ENCODE measurements around the gene CNTROB. TPM values are rescaled to one million over a fixed set of nuclear protein-coding genes. Genes with fewer than 3 reads are reported as not detected.

CNTROB gene
- polyA plus RNA-seq, 4 donors: 18.4 to 24.6 (median 24.0) TPM

GRCh38 chr17:7974638-7975131 lies 42.7 kb downstream of the CNTROB start:
- no peak overlapping the region for H3K27ac ChIP-seq (ENCODE audit: low read depth in 1 of 3, low read length in 2 of 3)
- no peaks in the 10 kb centered on the region for H3K27me3 ChIP-seq (ENCODE audit: control insufficient read depth in 3 of 3, insufficient read depth in 3 of 3, low read length in 3 of 3)
- H3K4me1 ChIP-seq (ENCODE audit: control insufficient read depth in 3 of 3, insufficient read depth in 2 of 3, low read depth in 1 of 3, low read length in 2 of 3): peaks cover 0 to 5% (median 0%) of the 10 kb centered on the region in 3 donors
- no peak for FAIRE-seq
- DNase-seq: peak in 1 of 2 donors; percentile 24
- H3K36me3 ChIP-seq (ENCODE audit: control insufficient read depth in 3 of 3, insufficient read depth in 2 of 3, low read depth in 1 of 3, low read length in 3 of 3): no peaks in the 10 kb centered on the region
- peaks cover 0 to 15% of the 10 kb centered on the region in 2 donors for H3K9me3 ChIP-seq (ENCODE audit: control insufficient read depth in 2 of 2, insufficient read depth in 1 of 2, low read depth in 1 of 2, low read length in 1 of 2)
- no peak overlapping the region for H3K4me3 ChIP-seq (ENCODE audit: low read depth in 1 of 3, low read length in 3 of 3)

GRCh38 chr17:7977039-7977438 lies 45.0 kb downstream of the CNTROB start:
- no peaks in the 10 kb centered on the region for H3K36me3 ChIP-seq (ENCODE audit: control insufficient read depth in 3 of 3, insufficient read depth in 2 of 3, low read depth in 1 of 3, low read length in 3 of 3)
- DNase-seq: peak in 1 of 2 donors; percentile 13
- no peak overlapping the region for H3K27ac ChIP-seq (ENCODE audit: low read depth in 1 of 3, low read length in 2 of 3)
- H3K4me3 ChIP-seq (ENCODE audit: low read depth in 1 of 3, low read length in 3 of 3): no peak overlapping the region
- 54 to 79% (median 60%) methylated on average over 4 of the region's 4 CpGs for whole genome bisulfite sequencing, 3 donors
- no peaks in the 10 kb centered on the region for H3K27me3 ChIP-seq (ENCODE audit: control insufficient read depth in 3 of 3, insufficient read depth in 3 of 3, low read length in 3 of 3)
- peaks cover 0 to 5% (median 0%) of the 10 kb centered on the region in 3 donors for H3K4me1 ChIP-seq (ENCODE audit: control insufficient read depth in 3 of 3, insufficient read depth in 2 of 3, low read depth in 1 of 3, low read length in 2 of 3)
- peaks cover 0 to 15% of the 10 kb centered on the region in 2 donors for H3K9me3 ChIP-seq (ENCODE audit: control insufficient read depth in 2 of 2, insufficient read depth in 1 of 2, low read depth in 1 of 2, low read length in 1 of 2)
- no peak for FAIRE-seq

GRCh38 chr17:7977805-7978204 lies 45.8 kb downstream of the CNTROB start:
- Histone ChIP-seq H3K27me3 (ENCODE audit: control insufficient read depth in 3 of 3, insufficient read depth in 3 of 3, low read length in 3 of 3) (no peaks in the 10 kb centered on the region), H3K27ac (ENCODE audit: low read depth in 1 of 3, low read length in 2 of 3) (no peak overlapping the region), H3K4me3 (ENCODE audit: low read depth in 1 of 3, low read length in 3 of 3) (no peak overlapping the region), H3K36me3 (ENCODE audit: control insufficient read depth in 3 of 3, insufficient read depth in 2 of 3, low read depth in 1 of 3, low read length in 3 of 3) (no peaks in the 10 kb centered on the region), H3K4me1 (ENCODE audit: control insufficient read depth in 3 of 3, insufficient read depth in 2 of 3, low read depth in 1 of 3, low read length in 2 of 3) (peaks cover 0 to 5% (median 0%) of the 10 kb centered on the region in 3 donors), H3K9me3 (ENCODE audit: control insufficient read depth in 2 of 2, insufficient read depth in 1 of 2, low read depth in 1 of 2, low read length in 1 of 2) (peaks cover 0 to 15% of the 10 kb centered on the region in 2 donors)
- DNase-seq (no peak), FAIRE-seq (no peak)
- 71 to 88% (median 80%) methylated on average over 5 of the region's 5 CpGs for WGBS, 3 donors

GRCh38 chr17:7982173-7982572 lies 50.2 kb downstream of the CNTROB start:
- H3K36me3 ChIP-seq (ENCODE audit: control insufficient read depth in 3 of 3, insufficient read depth in 2 of 3, low read depth in 1 of 3, low read length in 3 of 3): no peaks in the 10 kb centered on the region
- H3K4me3 ChIP-seq (ENCODE audit: low read depth in 1 of 3, low read length in 3 of 3): no peak overlapping the region
- 27 to 55% (median 40%) methylated on average over 7 of the region's 7 CpGs for WGBS, 3 donors
- no peak for FAIRE-seq
- no peaks in the 10 kb centered on the region for H3K4me1 ChIP-seq (ENCODE audit: control insufficient read depth in 3 of 3, insufficient read depth in 2 of 3, low read depth in 1 of 3, low read length in 2 of 3)
- no peaks in the 10 kb centered on the region for H3K9me3 ChIP-seq (ENCODE audit: control insufficient read depth in 2 of 2, insufficient read depth in 1 of 2, low read depth in 1 of 2, low read length in 1 of 2)
- peaks cover 0 to 3% (median 0%) of the 10 kb centered on the region in 3 donors for H3K27me3 ChIP-seq (ENCODE audit: control insufficient read depth in 3 of 3, insufficient read depth in 3 of 3, low read length in 3 of 3)
- no peak overlapping the region for H3K27ac ChIP-seq (ENCODE audit: low read depth in 1 of 3, low read length in 2 of 3)
- no peak for DNase-seq

GRCh38 chr17:7982666-7983065 lies 50.7 kb downstream of the CNTROB start:
- FAIRE-seq: no peak
- WGBS, 3 donors: 86 to 87% (median 86%) methylated on average over 6 of the region's 6 CpGs
- H3K27ac ChIP-seq (ENCODE audit: low read depth in 1 of 3, low read length in 2 of 3): no peak overlapping the region

GRCh38 chr17:7984904-7985303 lies 52.9 kb downstream of the CNTROB start:
- FAIRE-seq (no peak), DNase-seq (no peak)
- peaks cover 0 to 3% (median 2%) of the 10 kb centered on the region in 3 donors for H3K27me3 ChIP-seq (ENCODE audit: control insufficient read depth in 3 of 3, insufficient read depth in 3 of 3, low read length in 3 of 3)
- 81 to 89% (median 82%) methylated on average over 9 of the region's 9 CpGs for WGBS, 3 donors
- no peaks in the 10 kb centered on the region for H3K9me3 ChIP-seq (ENCODE audit: control insufficient read depth in 2 of 2, insufficient read depth in 1 of 2, low read depth in 1 of 2, low read length in 1 of 2)
- H3K36me3 ChIP-seq (ENCODE audit: control insufficient read depth in 3 of 3, insufficient read depth in 2 of 3, low read depth in 1 of 3, low read length in 3 of 3): no peaks in the 10 kb centered on the region
- H3K4me1 ChIP-seq (ENCODE audit: control insufficient read depth in 3 of 3, insufficient read depth in 2 of 3, low read depth in 1 of 3, low read length in 2 of 3): peaks cover 0 to 3% (median 0%) of the 10 kb centered on the region in 3 donors
- H3K27ac ChIP-seq (ENCODE audit: low read depth in 1 of 3, low read length in 2 of 3): no peak overlapping the region
- H3K4me3 ChIP-seq (ENCODE audit: low read depth in 1 of 3, low read length in 3 of 3): no peak overlapping the region

More at GRCh38 chr17:7982666-7983065, 50.7 kb downstream of the CNTROB start:
- Histone ChIP-seq H3K36me3 (ENCODE audit: control insufficient read depth in 3 of 3, insufficient read depth in 2 of 3, low read depth in 1 of 3, low read length in 3 of 3) (no peaks in the 10 kb centered on the region), H3K27me3 (ENCODE audit: control insufficient read depth in 3 of 3, insufficient read depth in 3 of 3, low read length in 3 of 3) (peaks cover 0 to 3% (median 1%) of the 10 kb centered on the region in 3 donors), H3K4me3 (ENCODE audit: low read depth in 1 of 3, low read length in 3 of 3) (no peak overlapping the region), H3K9me3 (ENCODE audit: control insufficient read depth in 2 of 2, insufficient read depth in 1 of 2, low read depth in 1 of 2, low read length in 1 of 2) (no peaks in the 10 kb centered on the region), H3K4me1 (ENCODE audit: control insufficient read depth in 3 of 3, insufficient read depth in 2 of 3, low read depth in 1 of 3, low read length in 2 of 3) (no peaks in the 10 kb centered on the region)
- DNase-seq: no peak

- no peak overlapping the region for H3K4me3 ChIP-seq (ENCODE audit: low read depth in 1 of 3, low read length in 3 of 3)
- 69 to 74% (median 71%) methylated on average over 12 of the region's 12 CpGs for WGBS, 3 donors
- no peaks in the 10 kb centered on the region for H3K9me3 ChIP-seq (ENCODE audit: control insufficient read depth in 2 of 2, insufficient read depth in 1 of 2, low read depth in 1 of 2, low read length in 1 of 2)
- peaks cover 0 to 3% (median 2%) of the 10 kb centered on the region in 3 donors for H3K27me3 ChIP-seq (ENCODE audit: control insufficient read depth in 3 of 3, insufficient read depth in 3 of 3, low read length in 3 of 3)
- no peaks in the 10 kb centered on the region for H3K36me3 ChIP-seq (ENCODE audit: control insufficient read depth in 3 of 3, insufficient read depth in 2 of 3, low read depth in 1 of 3, low read length in 3 of 3)
- no peak for DNase-seq
- H3K27ac ChIP-seq (ENCODE audit: low read depth in 1 of 3, low read length in 2 of 3): no peak overlapping the region
- peaks cover 0 to 3% (median 0%) of the 10 kb centered on the region in 3 donors for H3K4me1 ChIP-seq (ENCODE audit: control insufficient read depth in 3 of 3, insufficient read depth in 2 of 3, low read depth in 1 of 3, low read length in 2 of 3)
- no peak for FAIRE-seq
Observed at GRCh38 chr17:7987112-7987893, 55.3 kb downstream of the CNTROB start.

GRCh38 chr17:7988750-7989178 lies 56.8 kb downstream of the CNTROB start:
- FAIRE-seq (no peak), DNase-seq (peak; percentile 88 to 90)
- WGBS, 3 donors: 18 to 22% (median 20%) methylated on average over 5 of the region's 5 CpGs
- H3K36me3 ChIP-seq (ENCODE audit: control insufficient read depth in 3 of 3, insufficient read depth in 2 of 3, low read depth in 1 of 3, low read length in 3 of 3): no peaks in the 10 kb centered on the region
- peaks cover 0 to 3% (median 0%) of the 10 kb centered on the region in 3 donors for H3K4me1 ChIP-seq (ENCODE audit: control insufficient read depth in 3 of 3, insufficient read depth in 2 of 3, low read depth in 1 of 3, low read length in 2 of 3)
- H3K4me3 ChIP-seq (ENCODE audit: low read depth in 1 of 3, low read length in 3 of 3): no peak overlapping the region
- H3K9me3 ChIP-seq (ENCODE audit: control insufficient read depth in 2 of 2, insufficient read depth in 1 of 2, low read depth in 1 of 2, low read length in 1 of 2): no peaks in the 10 kb centered on the region
- peaks cover 0 to 3% (median 2%) of the 10 kb centered on the region in 3 donors for H3K27me3 ChIP-seq (ENCODE audit: control insufficient read depth in 3 of 3, insufficient read depth in 3 of 3, low read length in 3 of 3)
- no peak overlapping the region for H3K27ac ChIP-seq (ENCODE audit: low read depth in 1 of 3, low read length in 2 of 3)

Measured in small intestine (tissue), 7 donors.